Hepatocyte (in vitro differentiated cells): ENCODE measurements around the gene CEBPG.

Source experiments
- EZH2 ChIP-seq: fragments of 200-600 bp; sonication (generic); IDR thresholded peaks from 2 replicates; pipeline ENCODE4 v1.6.1; 2016; ENCODE audit warnings: antibody characterized with exemption, mild to moderate bottlenecking, borderline replicate concordance
- TF ChIP-seq, protein P1 (sequence below): fragments of 200-600 bp; sonication (generic); IDR thresholded peaks from 2 replicates; pipeline ENCODE4 v1.5.1; 2016; ENCODE audit warnings: antibody characterized with exemption, mild to moderate bottlenecking; ENCODE audit not compliant: poor library complexity

GRCh38 chr19:33334271-33334670 is 39.2 kb upstream of the CEBPG start:
- TF ChIP-seq, protein P1, sequence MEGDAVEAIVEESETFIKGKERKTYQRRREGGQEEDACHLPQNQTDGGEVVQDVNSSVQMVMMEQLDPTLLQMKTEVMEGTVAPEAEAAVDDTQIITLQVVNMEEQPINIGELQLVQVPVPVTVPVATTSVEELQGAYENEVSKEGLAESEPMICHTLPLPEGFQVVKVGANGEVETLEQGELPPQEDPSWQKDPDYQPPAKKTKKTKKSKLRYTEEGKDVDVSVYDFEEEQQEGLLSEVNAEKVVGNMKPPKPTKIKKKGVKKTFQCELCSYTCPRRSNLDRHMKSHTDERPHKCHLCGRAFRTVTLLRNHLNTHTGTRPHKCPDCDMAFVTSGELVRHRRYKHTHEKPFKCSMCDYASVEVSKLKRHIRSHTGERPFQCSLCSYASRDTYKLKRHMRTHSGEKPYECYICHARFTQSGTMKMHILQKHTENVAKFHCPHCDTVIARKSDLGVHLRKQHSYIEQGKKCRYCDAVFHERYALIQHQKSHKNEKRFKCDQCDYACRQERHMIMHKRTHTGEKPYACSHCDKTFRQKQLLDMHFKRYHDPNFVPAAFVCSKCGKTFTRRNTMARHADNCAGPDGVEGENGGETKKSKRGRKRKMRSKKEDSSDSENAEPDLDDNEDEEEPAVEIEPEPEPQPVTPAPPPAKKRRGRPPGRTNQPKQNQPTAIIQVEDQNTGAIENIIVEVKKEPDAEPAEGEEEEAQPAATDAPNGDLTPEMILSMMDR: no peak
- no peak for TF ChIP-seq EZH2
